KMS-11 (cell line): Measurements from ENCODE around the gene MAPRE3.

ENCODE experiments used
- H2AFZ ChIP-seq: fragments of 200-600 bp; sonication (generic); 2 replicates; pipeline ENCODE4 v1.6.1; 2016; ENCODE audit warnings: antibody characterized with exemption, mixed run types, low read depth
- H3K27ac ChIP-seq: fragments of 200-600 bp; sonication (generic); 2 replicates; pipeline ENCODE4 v1.6.1; 2016; ENCODE audit warnings: mild to moderate bottlenecking, mixed run types
- H3K27me3 ChIP-seq: fragments of 200-600 bp; sonication (generic); 2 replicates; pipeline ENCODE4 v1.6.1; 2017; ENCODE audit warnings: mild to moderate bottlenecking, low read depth, mixed run types, moderate library complexity; ENCODE audit not compliant: insufficient read depth
- H3K36me3 ChIP-seq: fragments of 200-600 bp; sonication (generic); 2 replicates; pipeline ENCODE4 v1.6.1; 2017; ENCODE audit warnings: mild to moderate bottlenecking, mixed run types; ENCODE audit not compliant: insufficient read depth
- H3K4me1 ChIP-seq: fragments of 200-600 bp; sonication (generic); 2 replicates; pipeline ENCODE4 v1.6.1; 2016; ENCODE audit warnings: mild to moderate bottlenecking, low read depth, mixed run types; ENCODE audit not compliant: poor library complexity, severe bottlenecking
- H3K4me2 ChIP-seq: fragments of 200-600 bp; sonication (generic); 2 replicates; pipeline ENCODE4 v1.7.0; 2016; ENCODE audit warnings: mild to moderate bottlenecking, mixed run types
- H3K4me3 ChIP-seq: fragments of 200-600 bp; sonication (generic); IDR thresholded peaks from 2 replicates; pipeline ENCODE4 v1.6.1; 2017; ENCODE audit warnings: low read depth, low read length, mixed read lengths; ENCODE audit not compliant: insufficient read depth
- H3K79me2 ChIP-seq: fragments of 200-600 bp; sonication (generic); 2 replicates; pipeline ENCODE4 v1.6.1; 2016; ENCODE audit warnings: low read depth, mixed run types; ENCODE audit not compliant: insufficient read depth
- H3K9ac ChIP-seq: fragments of 200-600 bp; sonication (generic); 2 replicates; pipeline ENCODE4 v1.6.1; 2016; ENCODE audit warnings: mild to moderate bottlenecking, mixed run types
- H4K20me1 ChIP-seq: fragments of 200-600 bp; sonication (generic); 2 replicates; pipeline ENCODE4 v1.6.1; 2016; ENCODE audit warnings: mild to moderate bottlenecking, mixed run types; ENCODE audit not compliant: insufficient read depth
- TF ChIP-seq, protein P1 (sequence below): fragments of 200-600 bp; sonication (generic); conservative IDR thresholded peaks from 2 replicates; pipeline ENCODE4 v1.6.1; 2017; ENCODE audit warnings: low read depth, mild to moderate bottlenecking, antibody characterized with exemption, low read length, moderate library complexity, mixed read lengths

MAPRE3 gene

DNA sequence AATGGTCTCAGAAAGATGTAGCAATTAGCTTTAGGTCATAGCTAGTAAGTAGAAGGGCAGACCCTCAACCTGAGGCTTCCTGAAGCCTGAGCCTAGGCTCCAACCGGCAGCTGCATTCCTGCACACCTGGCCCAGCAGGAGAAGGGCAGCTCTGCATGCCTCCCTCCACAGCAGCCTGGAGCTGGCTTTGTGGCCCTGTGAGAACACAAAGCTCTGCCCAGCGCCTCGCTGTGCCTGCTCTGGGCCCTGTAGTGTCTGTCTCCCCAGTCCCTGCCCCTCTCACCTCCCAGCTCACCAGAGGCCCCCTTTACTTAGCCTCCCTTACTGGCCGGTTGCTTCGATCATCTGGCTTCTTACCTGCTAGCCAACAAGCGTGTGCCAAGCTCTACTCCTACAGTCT is 69.0 kb downstream of the MAPRE3 start:
- Histone ChIP-seq H3K27ac (no peak overlapping the region), H3K4me3 (no peak overlapping the region), H3K36me3 (no peaks in the 10 kb centered on the region), H3K27me3 (no peaks in the 10 kb centered on the region), H4K20me1 (no peaks in the 10 kb centered on the region), H2AFZ (no peak overlapping the region), H3K9ac (no peak overlapping the region), H3K4me1 (no peaks in the 10 kb centered on the region), H3K79me2 (no peaks in the 10 kb centered on the region; the same call in 1 of the 2 replicates), H3K4me2 (no peak overlapping the region)
- TF ChIP-seq, protein P1, sequence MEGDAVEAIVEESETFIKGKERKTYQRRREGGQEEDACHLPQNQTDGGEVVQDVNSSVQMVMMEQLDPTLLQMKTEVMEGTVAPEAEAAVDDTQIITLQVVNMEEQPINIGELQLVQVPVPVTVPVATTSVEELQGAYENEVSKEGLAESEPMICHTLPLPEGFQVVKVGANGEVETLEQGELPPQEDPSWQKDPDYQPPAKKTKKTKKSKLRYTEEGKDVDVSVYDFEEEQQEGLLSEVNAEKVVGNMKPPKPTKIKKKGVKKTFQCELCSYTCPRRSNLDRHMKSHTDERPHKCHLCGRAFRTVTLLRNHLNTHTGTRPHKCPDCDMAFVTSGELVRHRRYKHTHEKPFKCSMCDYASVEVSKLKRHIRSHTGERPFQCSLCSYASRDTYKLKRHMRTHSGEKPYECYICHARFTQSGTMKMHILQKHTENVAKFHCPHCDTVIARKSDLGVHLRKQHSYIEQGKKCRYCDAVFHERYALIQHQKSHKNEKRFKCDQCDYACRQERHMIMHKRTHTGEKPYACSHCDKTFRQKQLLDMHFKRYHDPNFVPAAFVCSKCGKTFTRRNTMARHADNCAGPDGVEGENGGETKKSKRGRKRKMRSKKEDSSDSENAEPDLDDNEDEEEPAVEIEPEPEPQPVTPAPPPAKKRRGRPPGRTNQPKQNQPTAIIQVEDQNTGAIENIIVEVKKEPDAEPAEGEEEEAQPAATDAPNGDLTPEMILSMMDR = no peak

DNA sequence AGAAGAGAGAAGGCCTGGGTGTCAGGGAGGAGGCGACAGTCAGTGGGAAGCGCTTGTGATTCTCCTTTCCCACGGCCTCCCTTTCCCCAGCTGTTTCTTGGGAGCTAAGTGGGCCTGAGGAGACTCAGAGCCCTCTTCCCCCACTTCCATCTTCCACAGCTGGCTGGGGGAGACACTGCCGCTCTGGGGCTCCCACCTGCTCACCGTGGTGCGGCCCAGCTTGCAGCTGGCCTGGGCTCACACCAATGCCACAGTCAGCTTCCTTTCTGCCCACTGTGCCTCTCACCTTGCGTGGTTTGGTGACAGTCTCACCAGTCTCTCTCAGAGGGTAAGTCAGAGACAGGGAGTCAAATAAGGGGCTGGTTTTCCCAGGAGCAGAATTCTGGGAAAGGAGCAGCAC is 69.4 kb downstream of the MAPRE3 start:
- Histone ChIP-seq H3K4me2 (no peak overlapping the region), H3K27me3 (no peaks in the 10 kb centered on the region)

DNA sequence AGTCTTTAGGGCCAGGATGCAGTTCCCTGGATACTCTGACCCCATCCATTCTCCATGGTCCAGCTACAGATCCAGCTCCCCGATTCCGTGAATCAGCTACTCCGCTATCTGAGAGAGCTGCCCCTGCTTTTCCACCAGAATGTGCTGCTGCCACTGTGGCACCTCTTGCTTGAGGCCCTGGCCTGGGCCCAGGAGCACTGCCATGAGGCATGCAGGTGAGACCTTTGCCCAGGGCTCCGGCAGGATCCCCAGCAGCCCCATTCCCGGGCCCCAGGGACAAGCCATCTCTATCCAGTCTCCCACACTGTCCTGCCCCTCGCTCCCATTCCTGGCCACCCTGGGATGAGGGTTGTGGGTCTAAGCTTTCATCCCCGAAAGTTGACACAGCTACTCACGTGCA is 69.8 kb downstream of the MAPRE3 start:
- no peaks in the 10 kb centered on the region for H4K20me1 ChIP-seq
- TF ChIP-seq, protein P1 = no peak
- H3K79me2 ChIP-seq = no peaks in the 10 kb centered on the region
- no peak overlapping the region for H3K4me2 ChIP-seq
- no peaks in the 10 kb centered on the region for H3K27me3 ChIP-seq
- H3K4me1 ChIP-seq = no peaks in the 10 kb centered on the region
- H3K27ac ChIP-seq = no peak overlapping the region
- H3K9ac ChIP-seq = no peak overlapping the region
- H3K4me3 ChIP-seq = no peak overlapping the region
- H2AFZ ChIP-seq = no peak overlapping the region
- H3K36me3 ChIP-seq = no peaks in the 10 kb centered on the region

More for the DNA sequence above, 69.4 kb downstream of the MAPRE3 start:
- H3K27ac ChIP-seq = no peak overlapping the region
- no peak overlapping the region for H2AFZ ChIP-seq
- TF ChIP-seq, protein P1 = no peak
- H4K20me1 ChIP-seq = no peaks in the 10 kb centered on the region
- H3K4me3 ChIP-seq = no peak overlapping the region
- no peaks in the 10 kb centered on the region for H3K79me2 ChIP-seq
- no peaks in the 10 kb centered on the region for H3K4me1 ChIP-seq
- no peaks in the 10 kb centered on the region for H3K36me3 ChIP-seq
- H3K9ac ChIP-seq = no peak overlapping the region

DNA sequence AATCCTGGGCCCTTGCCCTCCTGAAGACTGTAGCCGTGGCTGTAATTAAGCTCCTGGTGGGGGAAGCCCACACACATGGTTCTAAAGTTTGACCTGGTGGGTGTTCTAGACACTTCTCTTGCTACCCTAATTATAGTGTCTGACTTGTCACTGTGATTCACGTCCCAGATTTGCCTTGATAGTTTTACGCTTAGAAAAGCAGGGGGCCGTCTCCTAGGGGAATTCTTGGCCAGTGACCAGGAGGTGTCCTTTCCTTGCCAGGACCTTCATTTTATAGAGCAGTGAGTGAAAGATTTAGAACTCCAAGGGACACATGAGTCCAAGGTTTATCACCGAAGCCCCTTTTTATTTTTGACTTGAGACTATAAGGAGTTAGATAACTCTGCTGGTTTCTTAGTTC is 71.3 kb downstream of the MAPRE3 start:
- H3K79me2 ChIP-seq = no peaks in the 10 kb centered on the region
- no peaks in the 10 kb centered on the region for H3K27me3 ChIP-seq
- TF ChIP-seq, protein P1 = no peak
- no peak overlapping the region for H3K9ac ChIP-seq
- no peak overlapping the region for H2AFZ ChIP-seq
- no peaks in the 10 kb centered on the region for H3K36me3 ChIP-seq
- H3K4me3 ChIP-seq = no peak overlapping the region
- no peaks in the 10 kb centered on the region for H4K20me1 ChIP-seq
- H3K27ac ChIP-seq = no peak overlapping the region
- H3K4me1 ChIP-seq = no peaks in the 10 kb centered on the region
- H3K4me2 ChIP-seq = no peak overlapping the region
